Measurements from ENCODE around the gene C1orf53. TPM values are rescaled to one million over a fixed set of nuclear protein-coding genes. Genes with fewer than 3 reads are reported as not detected.
"Not testable (repeated sequence)": the region's sequence is repeated elsewhere in the genome, so short reads cannot be mapped to it uniquely, and the experiment has no call there.

Gene C1orf53
- total RNA-seq, 1 donor from 2014 or later, result 0.40 TPM

- TF ChIP-seq CTCF (conservative IDR thresholded peaks at IDR 0.05; ENCODE audit: low read depth, low read length), result no peak
- no peak for DNase-seq (ENCODE audit: low read depth)
- H3K4me3 ChIP-seq (ENCODE audit: low read depth, low read length), result no peak overlapping the region
Observed at GRCh38 chr1:197937381-197937780, 35.0 kb downstream of the C1orf53 start.

DNA sequence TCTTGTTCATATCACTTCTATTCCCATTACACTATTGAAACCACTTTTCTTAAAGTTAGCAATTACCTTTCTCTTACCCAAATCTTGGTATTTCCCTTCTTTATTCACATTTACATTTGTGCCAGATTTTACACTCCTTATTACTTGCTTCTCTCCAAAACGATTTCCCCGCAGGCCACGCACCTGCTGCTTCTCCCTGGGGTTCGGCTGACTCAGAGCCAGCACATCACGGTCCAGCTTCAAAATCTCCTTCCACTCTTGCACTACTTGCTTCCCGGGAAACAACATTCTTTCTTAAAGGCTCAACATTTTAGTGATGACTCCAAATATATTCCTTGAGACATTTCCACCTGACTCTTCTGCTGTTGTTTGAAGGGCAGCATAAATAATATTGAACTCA lies 35.5 kb downstream of the C1orf53 start:
- TF ChIP-seq CTCF (conservative IDR thresholded peaks at IDR 0.05; ENCODE audit: low read depth, low read length), result no peak
- DNase-seq (ENCODE audit: low read depth), result no peak
- H3K4me3 ChIP-seq (ENCODE audit: low read depth, low read length), result no peak overlapping the region

- DNase-seq (ENCODE audit: low read depth); H3K4me3 ChIP-seq (ENCODE audit: low read depth, low read length): not testable (repeated sequence)
Observed at GRCh38 chr1:197939159-197939980, 36.9 kb downstream of the C1orf53 start.

DNA sequence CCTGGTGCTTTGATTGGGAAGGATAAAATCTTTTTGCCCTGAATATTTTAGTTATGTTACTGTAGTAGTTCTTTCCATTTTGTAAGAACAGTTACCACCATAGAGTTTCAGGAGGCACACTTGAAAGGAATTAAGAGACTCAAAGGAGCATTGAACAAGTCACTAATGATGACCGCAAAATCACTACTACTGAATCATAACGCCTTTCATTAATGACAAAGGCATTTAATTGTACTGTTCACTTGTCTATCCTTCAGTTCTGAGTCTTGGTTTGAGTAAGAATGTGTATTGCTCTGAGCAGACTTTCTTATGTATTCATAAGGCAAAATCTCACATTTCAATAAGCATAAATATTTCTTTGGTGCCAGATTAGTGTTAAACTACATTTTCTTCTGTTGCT lies 39.6 kb downstream of the C1orf53 start:
- H3K4me3 ChIP-seq (ENCODE audit: low read depth, low read length), result no peak overlapping the region
- no peak for TF ChIP-seq CTCF (conservative IDR thresholded peaks at IDR 0.05; ENCODE audit: low read depth, low read length)
- DNase-seq (ENCODE audit: low read depth), result no peak

DNA sequence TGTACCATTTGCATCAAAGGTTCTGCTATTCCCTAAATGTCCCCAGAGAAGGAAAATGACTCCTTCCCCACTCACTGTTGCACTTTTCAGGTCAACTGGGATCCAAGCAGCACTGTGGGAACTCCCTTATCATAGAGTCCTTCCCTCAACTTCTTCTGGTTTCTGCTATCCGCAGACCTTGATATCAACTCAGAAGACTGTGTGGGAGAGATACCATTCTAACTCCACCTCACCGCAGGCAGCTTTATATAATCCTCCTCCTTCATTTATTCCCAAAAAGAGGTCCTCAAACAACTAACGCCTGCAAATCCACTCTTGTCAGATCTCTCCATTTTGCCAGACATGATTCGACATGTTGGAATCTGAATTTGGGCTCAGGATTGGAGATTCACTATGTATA lies 42.1 kb downstream of the C1orf53 start:
- H3K4me3 ChIP-seq (ENCODE audit: low read depth, low read length), result no peak overlapping the region
- TF ChIP-seq CTCF (conservative IDR thresholded peaks at IDR 0.05; ENCODE audit: low read depth, low read length), result no peak
- no peak for DNase-seq (ENCODE audit: low read depth)

GRCh38 chr1:197948926-197949899 lies 46.8 kb downstream of the C1orf53 start:
- H3K4me3 ChIP-seq (ENCODE audit: low read depth, low read length), result no peak overlapping the region
- DNase-seq (ENCODE audit: low read depth), result no peak
- no peak for TF ChIP-seq CTCF (conservative IDR thresholded peaks at IDR 0.05; ENCODE audit: low read depth, low read length)

DNA sequence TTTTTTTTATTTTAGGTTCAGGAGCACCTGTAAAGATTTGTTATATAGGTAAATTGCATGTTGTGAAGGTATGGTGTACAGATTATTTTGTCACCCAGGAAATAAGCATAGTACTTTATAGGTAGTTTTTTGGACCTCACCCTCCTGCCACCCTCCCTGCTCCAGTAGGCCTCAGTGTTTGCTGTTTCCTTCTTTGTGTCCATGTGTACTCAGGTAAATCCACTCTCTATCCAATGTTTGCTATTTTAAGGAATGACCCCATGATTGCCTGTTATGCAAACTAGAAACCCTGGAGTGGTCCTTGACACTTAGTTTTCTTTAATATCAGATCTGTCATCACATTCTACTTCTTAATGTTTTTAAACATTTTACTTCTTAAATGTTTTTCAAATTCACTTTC lies 48.7 kb downstream of the C1orf53 start:
- no peak for TF ChIP-seq CTCF (conservative IDR thresholded peaks at IDR 0.05; ENCODE audit: low read depth, low read length)

More for the DNA sequence above, 48.7 kb downstream of the C1orf53 start:
- no peak for DNase-seq (ENCODE audit: low read depth)
- H3K4me3 ChIP-seq (ENCODE audit: low read depth, low read length), result no peak overlapping the region
